T47D (cell line): ENCODE results near the gene MCOLN3.
A peak's percentile ranks its signal among the peaks of the same experiment; 100 is the strongest.

Experiments
- DNase-seq, 2 experiments: peaks; one replicate each; pipeline versions ENCODE4 v3.0.0 to v3.0.0-alpha.2; 2011 to 2012; ENCODE audit warnings: low read depth in 1 of 2, low spot score in 1 of 2
- JUND ChIP-seq: IDR thresholded peaks from 2 replicates; pipeline ENCODE4 v1.6.1; 2012; ENCODE audit warnings: low read depth
- in situ Hi-C: cut with HindIII; loops from 2 replicates; pipeline ENCODE4 v1.10.0; 2016; ENCODE audit warnings: low sequenced_read_pairs, low pct_unique_long_range_greater_than_20kb

The MCOLN3 gene, protein sequence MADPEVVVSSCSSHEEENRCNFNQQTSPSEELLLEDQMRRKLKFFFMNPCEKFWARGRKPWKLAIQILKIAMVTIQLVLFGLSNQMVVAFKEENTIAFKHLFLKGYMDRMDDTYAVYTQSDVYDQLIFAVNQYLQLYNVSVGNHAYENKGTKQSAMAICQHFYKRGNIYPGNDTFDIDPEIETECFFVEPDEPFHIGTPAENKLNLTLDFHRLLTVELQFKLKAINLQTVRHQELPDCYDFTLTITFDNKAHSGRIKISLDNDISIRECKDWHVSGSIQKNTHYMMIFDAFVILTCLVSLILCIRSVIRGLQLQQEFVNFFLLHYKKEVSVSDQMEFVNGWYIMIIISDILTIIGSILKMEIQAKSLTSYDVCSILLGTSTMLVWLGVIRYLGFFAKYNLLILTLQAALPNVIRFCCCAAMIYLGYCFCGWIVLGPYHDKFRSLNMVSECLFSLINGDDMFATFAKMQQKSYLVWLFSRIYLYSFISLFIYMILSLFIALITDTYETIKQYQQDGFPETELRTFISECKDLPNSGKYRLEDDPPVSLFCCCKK

GRCh38 chr1:85048296-85049064, at the start of gene MCOLN3:
TSS of gene MCOLN3 (minus strand) at chr1:85048500. CDS start at chr1:85045360, 3,140 bp downstream.
- no peak for TF ChIP-seq JUND
- in situ Hi-C loops: no loop called here
- DNase-seq: peak; percentile 37 to 64

DNA sequence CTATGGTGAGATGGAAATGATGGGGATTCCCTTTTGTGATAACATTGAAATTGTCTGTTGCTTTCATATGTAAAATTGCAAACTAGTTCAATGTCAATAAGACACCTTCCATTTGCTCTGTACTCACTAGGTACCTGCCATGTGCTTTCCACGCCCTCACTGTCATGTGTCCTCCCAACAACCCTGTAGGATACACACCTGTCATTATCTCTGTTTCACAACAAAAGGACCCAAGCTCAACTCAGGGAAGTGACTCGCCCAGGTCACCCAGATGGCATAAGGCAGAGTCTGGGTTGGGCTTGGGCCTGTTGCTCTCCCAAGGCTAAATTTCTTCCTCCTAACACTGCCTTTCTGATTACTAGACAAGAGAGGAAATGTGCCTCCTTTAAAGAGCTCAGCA, 45.3 kb upstream of the MCOLN3 start:
- no peak for TF ChIP-seq JUND
- in situ Hi-C loops: no loop called here
- no peak for DNase-seq

- in situ Hi-C loops: no loop called here
- DNase-seq: no peak
- TF ChIP-seq JUND: no peak
Observed at GRCh38 chr1:85091671-85092280, 43.5 kb upstream of the MCOLN3 start.

GRCh38 chr1:85090225-85090624, 41.9 kb upstream of the MCOLN3 start:
- TF ChIP-seq JUND: no peak
- DNase-seq: no peak
- in situ Hi-C loops: no loop called here

- in situ Hi-C loops: no loop called here
- no peak for TF ChIP-seq JUND
- no peak for DNase-seq
Observed at GRCh38 chr1:85089203-85089602, 40.9 kb upstream of the MCOLN3 start.

- TF ChIP-seq JUND: no peak
- in situ Hi-C loops: no loop called here
Observed at GRCh38 chr1:85088408-85088784, 40.1 kb upstream of the MCOLN3 start.

DNA sequence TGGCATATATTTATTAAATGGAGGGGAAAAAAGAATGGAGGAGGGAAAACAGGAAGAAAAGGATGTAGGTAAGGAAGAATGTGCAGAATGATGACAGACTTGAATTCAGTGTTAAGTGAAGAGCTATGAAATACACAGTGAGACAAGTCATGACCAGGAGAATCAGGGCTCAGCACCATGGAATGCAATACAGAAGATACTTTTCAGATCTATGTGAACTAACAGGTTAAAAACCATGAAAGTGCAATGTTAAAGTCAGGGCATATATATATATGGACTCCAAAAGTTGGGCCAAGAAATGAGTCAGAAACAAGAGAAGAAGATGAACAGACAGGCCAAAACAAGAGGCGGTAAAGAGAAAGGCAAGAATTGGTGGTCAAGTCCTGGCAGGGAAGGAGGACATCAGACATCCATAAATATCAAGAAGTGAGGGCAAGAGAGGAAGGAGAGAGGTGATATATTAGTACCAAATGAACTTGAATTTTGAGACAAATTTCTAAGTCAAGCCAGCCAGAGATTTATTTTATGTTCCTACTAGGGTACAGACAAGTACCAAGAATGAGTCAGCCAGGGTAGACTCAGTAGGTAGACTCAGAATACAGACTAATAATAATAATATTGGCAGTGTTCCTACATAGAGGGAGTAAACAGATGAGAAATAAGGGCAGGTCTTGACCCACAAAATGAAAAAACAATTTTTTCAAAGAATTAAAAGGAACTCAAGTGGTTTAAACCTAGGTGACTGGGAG, 39.5 kb upstream of the MCOLN3 start:
- in situ Hi-C loops: no loop called here
- DNase-seq: no peak
- TF ChIP-seq JUND: no peak

More at GRCh38 chr1:85088408-85088784, 40.1 kb upstream of the MCOLN3 start:
- DNase-seq: no peak

DNA sequence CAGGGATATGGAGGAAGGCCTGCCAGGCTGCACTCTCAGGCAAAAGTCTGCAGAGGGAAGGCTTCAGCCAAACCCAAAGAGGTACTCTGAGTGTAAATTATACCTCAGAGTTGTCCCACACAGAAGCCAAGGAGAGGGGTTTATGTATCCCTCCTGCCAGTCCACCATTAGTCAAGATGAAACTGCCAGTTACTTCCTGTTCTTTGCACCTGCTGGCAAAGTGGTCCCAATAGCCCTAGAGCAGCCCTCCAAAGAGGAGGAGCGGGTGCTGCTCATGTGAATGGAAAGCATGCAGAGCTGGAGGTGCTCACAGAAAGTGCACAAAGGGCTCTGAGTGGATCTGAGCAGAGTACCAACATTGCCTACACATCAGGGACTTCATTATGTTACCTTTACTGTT, 37.1 kb upstream of the MCOLN3 start:
- in situ Hi-C loops: no loop called here
- no peak for TF ChIP-seq JUND
- no peak for DNase-seq

- in situ Hi-C loops: no loop called here
- peak in 1 of 2 experiments; percentile 13 for DNase-seq
- no peak for TF ChIP-seq JUND
Observed at GRCh38 chr1:85078903-85079302, 30.6 kb upstream of the MCOLN3 start.

DNA sequence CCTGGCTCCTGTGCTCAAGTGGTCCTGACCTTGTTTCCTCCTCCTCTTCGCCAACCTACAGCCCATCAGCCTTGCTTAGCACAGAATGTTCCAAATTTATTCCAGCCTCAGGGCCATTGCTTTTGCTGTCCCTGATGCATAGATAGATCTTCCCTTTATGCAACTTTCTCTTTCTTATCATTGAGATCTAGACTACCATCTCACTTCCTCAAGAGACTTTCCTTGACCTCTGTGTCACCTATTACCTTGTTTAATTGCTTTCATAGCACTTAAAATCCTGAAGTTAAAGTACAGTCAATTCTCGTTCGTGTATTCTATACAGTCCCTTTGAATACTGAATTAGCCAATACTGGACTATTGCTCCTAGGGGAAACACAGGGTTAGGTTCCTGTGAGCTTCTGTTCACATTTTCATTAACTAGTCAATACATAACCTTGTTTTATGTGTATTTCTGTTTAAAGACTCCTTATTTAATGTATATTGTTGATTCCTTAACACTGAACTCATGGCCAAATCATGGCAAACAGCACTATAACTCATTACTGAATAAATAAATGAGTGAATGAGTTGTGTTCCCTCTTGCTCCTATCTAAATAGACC, 26.2 kb upstream of the MCOLN3 start:
- no peak for TF ChIP-seq JUND
- no peak for DNase-seq
- in situ Hi-C loops: no loop called here

- no peak for DNase-seq
- in situ Hi-C loops: no loop called here
- TF ChIP-seq JUND: no peak
Observed at GRCh38 chr1:85070972-85071492, 22.7 kb upstream of the MCOLN3 start.
